K562 (cell line): ENCODE measurements around the gene SLC66A3. TPM values are rescaled to one million over a fixed set of nuclear protein-coding genes. Genes with fewer than 3 reads are reported as not detected.

Experiments
- CBX1 ChIP-seq: sonication (generic); IDR thresholded peaks from 2 replicates; pipeline ENCODE4 v1.6.1; 2016; ENCODE audit warnings: antibody characterized with exemption, low read depth, mild to moderate bottlenecking
- CUX1 ChIP-seq: fragments of 200-800 bp; sonication (Bioruptor generic); IDR thresholded peaks from 2 replicates; pipeline ENCODE4 v1.6.1; 2016; ENCODE audit warnings: missing genetic modification characterization, missing compliant biosample characterization
- JUND ChIP-seq, 2 experiments: IDR thresholded peaks; 2 replicates in 1 of 2; 3 replicates in 1 of 2; pipeline ENCODE4 v1.6.1; 2011; ENCODE audit warnings: borderline replicate concordance in 2 of 2, low read depth in 2 of 2, low read length in 2 of 2, improper control_type of control experiment in 1 of 2, missing biosample characterization in 1 of 2, missing genetic modification characterization in 1 of 2, missing genetic modification reagents in 1 of 2
- MITF ChIP-seq: IDR thresholded peaks from 2 replicates; pipeline ENCODE4 v1.6.1; 2014; ENCODE audit warnings: antibody characterized with exemption
- NR0B1 ChIP-seq: fragments of 450-650 bp; IDR thresholded peaks from one replicate; pipeline ENCODE4 v1.6.1; 2018; ENCODE audit warnings: mild to moderate bottlenecking, moderate library complexity; ENCODE audit not compliant: partially characterized antibody
- SMAD3 ChIP-seq: fragments of 450-650 bp; formaldehyde crosslinking; conservative IDR thresholded peaks from 2 replicates; pipeline ENCODE4 v1.4.0; 2020; ENCODE audit warnings: mild to moderate bottlenecking
- ZNF41 ChIP-seq: fragments of 250-450 bp; sonication (Bioruptor Pico); conservative IDR thresholded peaks from 2 replicates; pipeline ENCODE4 v1.4.0; 2020; ENCODE audit warnings: mild to moderate bottlenecking
- ZNF780A ChIP-seq: fragments of 250-450 bp; sonication (Bioruptor Pico); IDR thresholded peaks from 2 replicates; pipeline ENCODE4 v1.5.0; 2021; ENCODE audit warnings: mild to moderate bottlenecking
- polyA plus RNA-seq, 8 experiments: library from polyadenylated mRNA; depleted of rRNA in 4 of 8; stranded (reverse) in 5 of 8; unstranded in 3 of 8; fragments of >200 nt; fragmentation: Nextera tagmentation in 2 of 8; fragmentation: Illumina TruSeq in 1 of 8; extraction: Ambion mirVana in 2 of 8; extraction: Trizol in 1 of 8; gene quantifications; 2 replicates each; pipeline versions ENCODE4 v1.2.1 to v1.2.3, GENCODE V29; 2011 to 2014; ENCODE audit warnings: inconsistent platforms in 1 of 8, missing spikeins in 1 of 8
- total RNA-seq, 7 experiments: library from RNA; depleted of rRNA in 6 of 7; stranded (reverse); fragments of >200 nt in 6 of 7; fragmentation: Illumina TruSeq in 2 of 7; extraction: Trizol in 2 of 7; gene quantifications; 2 replicates each; pipeline versions ENCODE4 v1.2.1 to v1.2.3, GENCODE V29; 2011 to 2021; ENCODE audit warnings: low replicate concordance in 1 of 7

Gene SLC66A3
- total and polyA plus RNA-seq, 9 of the 15 experiments (the other 6 are each of a cell fraction or from before 2014, with no cell fraction given) = 2.8 to 30.0 (median 9.1) TPM

GRCh38 chr2:11118761-11119160 lies 36.5 kb upstream of the SLC66A3 start (continued):
- TF ChIP-seq MITF (no peak), CBX1 (no peak), NR0B1 (no peak), ZNF41 (no peak), JUND (IDR thresholded peaks at IDR 0.05; ENCODE audit: borderline replicate concordance, low read depth, low read length) (no peak), JUND (tag; IDR thresholded peaks at IDR 0.05; ENCODE audit: borderline replicate concordance, low read depth, low read length) (no peak), SMAD3 (CRISPR knock-in tag) (no peak), CUX1 (no peak), ZNF780A (no peak)
- TF ChIP-seq, all 486 proteins: peak for 0
